H1 (cell line): ENCODE data around the gene CCR9. TPM values are rescaled to one million over a fixed set of nuclear protein-coding genes. Genes with fewer than 3 reads are reported as not detected.

ENCODE experiments used
- CTCF ChIA-PET: fragments of 300-600 bp; sonication (Branson Sonifier 250); formaldehyde crosslinking; loops from one replicate; lab custom pipeline; 2021; ENCODE audit not compliant: partially characterized antibody; lab: Charles Lee
- POLR2A ChIA-PET: fragments of 300-600 bp; sonication (Branson Sonifier 250); formaldehyde crosslinking; loops from one replicate; lab custom pipeline; 2021; ENCODE audit warnings: inconsistent platforms; ENCODE audit not compliant: partially characterized antibody; lab: Charles Lee
- DNase-seq, 2 experiments: peaks; one replicate each; pipeline versions ENCODE4 v3.0.0 to v3.0.0-alpha.2; 2010 to 2022; ENCODE audit warnings: low spot score in 2 of 2, low read depth in 1 of 2, mixed read lengths in 1 of 2
- FAIRE-seq: peaks from 2 replicates; lab custom pipeline; 2011; peaks lifted over from hg19 to GRCh38; lab: Jason Lieb, UNC
- H2AFZ ChIP-seq: 2 replicates; pipeline ENCODE4 v1.8.1; 2012; ENCODE audit warnings: low read length, inconsistent platforms
- H2AK5ac ChIP-seq: 2 replicates; pipeline ENCODE4 v1.6.1; 2013; ENCODE audit warnings: low read depth, low read length
- H2BK120ac ChIP-seq: replicated peaks from 2 replicates; pipeline ENCODE3; 2013; ENCODE audit warnings: low read depth, low read length, inconsistent platforms
- H2BK12ac ChIP-seq: 2 replicates; pipeline ENCODE4 v1.6.1; 2013; ENCODE audit warnings: low read depth, low read length
- H2BK15ac ChIP-seq: 2 replicates; pipeline ENCODE4 v1.6.1; 2013; ENCODE audit warnings: low read length
- H2BK20ac ChIP-seq: 2 replicates; pipeline ENCODE4 v1.6.1; 2013; ENCODE audit warnings: low read length
- H2BK5ac ChIP-seq: 2 replicates; pipeline ENCODE4 v1.6.1; 2013; ENCODE audit warnings: low read depth, low read length
- H3K14ac ChIP-seq: 2 replicates; pipeline ENCODE4 v1.6.1; 2013; ENCODE audit warnings: inconsistent platforms; ENCODE audit not compliant: insufficient read length
- H3K18ac ChIP-seq: 2 replicates; pipeline ENCODE4 v1.6.1; 2013; ENCODE audit warnings: low read length; ENCODE audit errors: extremely low read depth
- H3K23ac ChIP-seq: 2 replicates; pipeline ENCODE4 v1.6.1; 2013; ENCODE audit warnings: inconsistent platforms; ENCODE audit not compliant: insufficient read length
- H3K23me2 ChIP-seq: 2 replicates; pipeline ENCODE4 v1.6.1; 2013; ENCODE audit warnings: low read depth, low read length
- H3K27ac ChIP-seq: 2 replicates; pipeline ENCODE4 v1.6.1; 2011; ENCODE audit warnings: low read depth, low read length, inconsistent platforms
- H3K27me3 ChIP-seq, 4 experiments: replicated peaks in 1 of 4; 1 replicate in 1 of 4; 2 replicates in 3 of 4; pipeline versions ENCODE4 v1.6.1 to v1.8.1; 2011 to 2013; ENCODE audit warnings: low read length in 3 of 4, mild to moderate bottlenecking in 3 of 4, inconsistent platforms in 2 of 4, mixed read lengths in 2 of 4, moderate library complexity in 1 of 4; ENCODE audit not compliant: control insufficient read depth in 3 of 4, insufficient read depth in 3 of 4; ENCODE audit errors: extremely low read depth in 1 of 4
- H3K36me3 ChIP-seq, 4 experiments: 2 replicates each; pipeline versions ENCODE4 v1.6.1 to v1.8.1; 2011 to 2013; ENCODE audit warnings: mild to moderate bottlenecking in 4 of 4, low read length in 3 of 4, moderate library complexity in 2 of 4, control low read depth in 1 of 4, inconsistent platforms in 1 of 4; ENCODE audit not compliant: insufficient read depth in 4 of 4, control insufficient read depth in 2 of 4
- H3K4ac ChIP-seq: replicated peaks from 2 replicates; pipeline ENCODE3; 2013; ENCODE audit warnings: low read length, low read depth, mixed read lengths, inconsistent platforms; ENCODE audit not compliant: insufficient read length
- H3K4me1 ChIP-seq, 4 experiments: replicated peaks in 1 of 4; 1 replicate in 1 of 4; 2 replicates in 3 of 4; pipeline versions ENCODE4 v1.6.1 to v1.8.1; 2011 to 2013; ENCODE audit warnings: low read length in 3 of 4, inconsistent platforms in 2 of 4, mixed read lengths in 1 of 4; ENCODE audit not compliant: insufficient read depth in 4 of 4, control insufficient read depth in 3 of 4
- H3K4me2 ChIP-seq, 2 experiments: 2 replicates each; pipeline versions ENCODE4 v1.6.1 to v1.8.1; 2011 to 2013; ENCODE audit warnings: low read depth in 2 of 2, low read length in 2 of 2, control low read depth in 1 of 2, inconsistent platforms in 1 of 2, mild to moderate bottlenecking in 1 of 2; ENCODE audit not compliant: insufficient read depth in 1 of 2
- H3K4me3 ChIP-seq, 4 experiments: fragments of 200-600, 300-600 bp in 1 of 4; sonication (generic), shearing (Covaris generic), sonication (Bioruptor Twin) in 1 of 4; 2 replicates each; pipeline versions ENCODE4 v1.5.1 to v1.8.1; 2011 to 2016; ENCODE audit warnings: low read length in 4 of 4, low read depth in 3 of 4, control low read depth in 2 of 4, inconsistent platforms in 2 of 4, mild to moderate bottlenecking in 2 of 4, mixed read lengths in 1 of 4, moderate library complexity in 1 of 4; ENCODE audit not compliant: insufficient read depth in 2 of 4; ENCODE audit errors: extremely low read depth in 1 of 4
- H3K56ac ChIP-seq: replicated peaks from 2 replicates; pipeline ENCODE3; 2013; ENCODE audit warnings: low read depth, mild to moderate bottlenecking, mixed read lengths, low read length, inconsistent platforms; ENCODE audit not compliant: insufficient read length
- H3K79me1 ChIP-seq: 2 replicates; pipeline ENCODE4 v1.6.1; 2013; ENCODE audit warnings: low read depth, low read length, control low read depth
- H3K79me2 ChIP-seq, 2 experiments: 2 replicates each; pipeline versions ENCODE4 v1.6.1 to v1.8.1; 2012 to 2013; ENCODE audit warnings: low read length in 2 of 2, mild to moderate bottlenecking in 2 of 2, inconsistent platforms in 1 of 2; ENCODE audit not compliant: insufficient read depth in 2 of 2, control insufficient read depth in 1 of 2
- H3K9ac ChIP-seq, 4 experiments: replicated peaks in 1 of 4; 1 replicate in 1 of 4; 2 replicates in 3 of 4; pipeline versions ENCODE4 v1.6.1 to v1.8.1; 2011 to 2013; ENCODE audit warnings: low read depth in 3 of 4, low read length in 3 of 4, control low read depth in 2 of 4, mild to moderate bottlenecking in 2 of 4, moderate library complexity in 2 of 4, inconsistent platforms in 1 of 4; ENCODE audit errors: extremely low read depth in 1 of 4
- H3K9me3 ChIP-seq, 2 experiments: 2 replicates each; pipeline versions ENCODE4 v1.6.1 to v1.8.1; 2012 to 2013; ENCODE audit warnings: mild to moderate bottlenecking in 2 of 2, moderate library complexity in 2 of 2, control low read depth in 1 of 2, inconsistent platforms in 1 of 2, low read depth in 1 of 2, low read length in 1 of 2, mixed read lengths in 1 of 2; ENCODE audit not compliant: insufficient read depth in 2 of 2
- H4K20me1 ChIP-seq, 2 experiments: replicated peaks in 1 of 2; 2 replicates each; pipeline versions ENCODE3 to v1.8.1; 2011 to 2013; ENCODE audit warnings: inconsistent platforms in 2 of 2, low read length in 2 of 2, mild to moderate bottlenecking in 1 of 2; ENCODE audit not compliant: insufficient read depth in 2 of 2, control insufficient read depth in 1 of 2
- H4K5ac ChIP-seq: 2 replicates; pipeline ENCODE4 v1.6.1; 2013; ENCODE audit warnings: low read length, low read depth, mixed read lengths, inconsistent platforms; ENCODE audit not compliant: insufficient read length
- H4K8ac ChIP-seq: 2 replicates; pipeline ENCODE4 v1.8.0; 2013; ENCODE audit warnings: mild to moderate bottlenecking, moderate library complexity, low read length, inconsistent platforms; ENCODE audit not compliant: insufficient read depth; ENCODE audit errors: extremely low read depth
- H4K91ac ChIP-seq: replicated peaks from 2 replicates; pipeline ENCODE3; 2013; ENCODE audit warnings: low read length, mixed read lengths, inconsistent platforms; ENCODE audit not compliant: insufficient read length
- CEBPB ChIP-seq: IDR thresholded peaks from 2 replicates; pipeline ENCODE4 v1.6.1; 2012; ENCODE audit warnings: low read depth, low read length
- EP300 ChIP-seq, 2 experiments: IDR thresholded peaks; 1 replicate in 1 of 2; 2 replicates in 1 of 2; pipeline ENCODE4 v1.6.1; 2011 to 2012; ENCODE audit warnings: low read depth in 2 of 2, low read length in 2 of 2, mild to moderate bottlenecking in 2 of 2, borderline replicate concordance in 1 of 2, inconsistent platforms in 1 of 2, moderate library complexity in 1 of 2
- PHF8 ChIP-seq: fragments of 200-600 bp; sonication (generic); conservative IDR thresholded peaks from 2 replicates; pipeline ENCODE4 v1.7.1; 2012; ENCODE audit warnings: low read depth, mild to moderate bottlenecking, inconsistent platforms, low read length, moderate library complexity
- TEAD4 ChIP-seq: IDR thresholded peaks from 2 replicates; pipeline ENCODE4 v1.6.1; 2012; ENCODE audit warnings: low read depth, low read length, inconsistent platforms, mixed read lengths
- WGBS, 2 experiments: shearing (Covaris generic) in 1 of 2; methylation state at CpG; one replicate each; pipeline versions ENCODE4 v1.1.6 to v1.1.7; 2013 to 2015; ENCODE audit warnings: low lambda C conversion rate in 2 of 2, mixed read lengths in 2 of 2, inconsistent platforms in 1 of 2, low coverage in 1 of 2, missing lambda C conversion rate in 1 of 2; ENCODE audit not compliant: insufficient replicate concordance in 2 of 2, insufficient coverage in 1 of 2, insufficient read length in 1 of 2; ENCODE audit errors: extremely low coverage in 1 of 2, missing lambda C conversion rate in 1 of 2; 5-methylcytosine and 5-hydroxymethylcytosine counted together
- polyA plus RNA-seq, 7 experiments: library from polyadenylated mRNA; depleted of rRNA in 3 of 7; stranded (reverse) in 5 of 7; unstranded in 2 of 7; fragments of >200 nt in 5 of 7; fragments of 200-250 nt in 2 of 7; gene quantifications; 1 replicate in 5 of 7; 2 replicates in 1 of 7; 4 replicates in 1 of 7; pipeline versions ENCODE4 v1.2.1 to v1.2.3, GENCODE V29; 2011 to 2013; ENCODE audit warnings: missing spikeins in 2 of 7, mixed read lengths in 2 of 7
- total RNA-seq: library from RNA; stranded (reverse); fragmentation: NEBNext Ultra II Directional; extraction: Animal tissue kit (Norgen Biotek cat#: 25700); gene quantifications from 2 replicates; pipeline ENCODE4 v1.2.1, GENCODE V29; 2021

The CCR9 gene
- total and polyA plus RNA-seq, 2 of the 8 experiments (the other 6 are each of a cell fraction or from before 2014, with no cell fraction given) = not detected

- POLR2A ChIA-PET = interaction anchor here (1.3 kb wide), 1 partner anchor 82 kb away, joined by 3 read pairs; no protein-coding TSS in a partner anchor
- no peak overlapping the region for H3K14ac ChIP-seq
- H4K8ac ChIP-seq = 0 out of 2 replicates have a peak overlapping the region, but pooled peaks have one; percentile 6
- CTCF ChIA-PET = interaction anchor here (0.7 to 7.8 kb wide), 12 partner anchors 9 to 246 kb away, joined by 3 to 54 read pairs (median 8); no protein-coding TSS in a partner anchor
- no peak overlapping the region for H2BK5ac ChIP-seq
- no peak overlapping the region for H2AK5ac ChIP-seq
- H4K91ac ChIP-seq = no peak overlapping the region
- FAIRE-seq (no peak), DNase-seq (no peak)
- 90% methylated on average over 7 of the region's 7 CpGs; no CpG with 5 or more reads in 1 of the 2 experiments for WGBS, 2 experiments
- no peaks in the 10 kb centered on the region for H3K9me3 ChIP-seq
- H3K27ac ChIP-seq = no peak overlapping the region
- no peak overlapping the region for H2BK20ac ChIP-seq
- H4K5ac ChIP-seq = no peak overlapping the region
- H3K79me2 ChIP-seq = no peaks in the 10 kb centered on the region
- H2AFZ ChIP-seq = no peak overlapping the region
- no peaks in the 10 kb centered on the region for H3K27me3 ChIP-seq
- no peak overlapping the region for H2BK15ac ChIP-seq
- H3K23ac ChIP-seq = no peak overlapping the region
- H3K36me3 ChIP-seq = peaks cover 0 to 8% (median 4%) of the 10 kb centered on the region in 4 experiments; a peak in 4 of 8 replicates
- no peak overlapping the region for H3K4me3 ChIP-seq
- no peak overlapping the region; the same call in 1 of the 2 replicates for H2BK12ac ChIP-seq
- no peak overlapping the region for H3K4ac ChIP-seq
- H3K79me1 ChIP-seq = no peaks in the 10 kb centered on the region
- no peaks in the 10 kb centered on the region for H3K23me2 ChIP-seq
- H3K4me2 ChIP-seq = no peak overlapping the region
- no peak overlapping the region for H3K9ac ChIP-seq
- H3K18ac ChIP-seq = no peak overlapping the region
- H4K20me1 ChIP-seq = peaks cover 1 to 4% of the 10 kb centered on the region in 2 experiments
- H3K56ac ChIP-seq = no peak overlapping the region
- H3K4me1 ChIP-seq = peaks cover 0 to 2% (median under 1%) of the 10 kb centered on the region in 4 experiments; a peak in 2 of 7 replicates
- peak; percentile 64; the same call in 1 of the 2 replicates for TF ChIP-seq TEAD4
- TF ChIP-seq EP300 (IDR thresholded peaks at IDR 0.05; ENCODE audit: borderline replicate concordance in 1 of 2, low read depth in 2 of 2, low read length in 2 of 2) = no peak
- no peak for TF ChIP-seq CEBPB
- no peak for TF ChIP-seq PHF8
- TF ChIP-seq, all 59 proteins: peak for 1
- no peak overlapping the region for H2BK120ac ChIP-seq
Measured at GRCh38 chr3:45940004-45940780, 53.8 kb downstream of the CCR9 start.
